ENCODE data around the gene PRAMEF13.
"Not testable (repeated sequence)": the region's sequence is repeated elsewhere in the genome, so short reads cannot be mapped to it uniquely, and the experiment has no call there.

DNA sequence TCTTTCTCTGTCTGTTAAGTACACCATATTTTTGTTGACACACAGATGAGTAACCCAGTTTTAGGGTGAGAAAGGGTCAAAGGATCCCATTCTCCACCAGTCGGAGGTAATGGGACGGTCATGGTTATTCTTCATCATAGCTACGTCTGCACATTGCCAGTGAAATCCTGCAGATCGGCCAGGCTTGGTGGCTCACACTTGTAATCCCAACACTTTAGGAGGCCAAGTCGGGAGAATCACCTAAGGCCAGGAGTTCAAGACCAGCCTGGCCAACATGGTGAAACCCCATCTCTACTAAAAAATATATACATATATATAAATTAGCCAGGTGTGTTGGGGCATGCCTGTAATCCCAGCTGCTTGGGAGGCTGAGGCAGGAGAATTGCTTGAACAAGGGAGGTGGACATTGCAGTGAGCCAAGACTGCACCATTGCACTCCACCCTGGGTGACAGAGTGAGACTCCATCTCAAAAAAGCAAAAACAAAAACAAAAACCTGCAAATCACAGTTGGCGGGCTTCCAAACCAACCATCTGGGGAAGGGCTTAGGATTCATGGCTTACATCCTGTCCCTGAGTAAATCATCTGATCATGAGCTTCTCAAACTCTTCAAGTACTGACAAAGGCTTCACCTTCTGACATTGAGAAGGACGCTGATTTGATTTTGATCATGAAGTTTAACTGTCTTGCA, 30.0 kb upstream of the PRAMEF13 start:
- not testable (repeated sequence) for TF ChIP-seq POLR2A, CTCF (IDR thresholded peaks at IDR 0.05)

Measured in body of pancreas (tissue), 4 donors.